SW 1271 (cell line): Measurements from ENCODE around the gene MARCHF3.
A peak's percentile ranks its signal among the peaks of the same experiment; 100 is the strongest.
"Not testable (repeated sequence)": the region's sequence is repeated elsewhere in the genome, so short reads cannot be mapped to it uniquely, and the experiment has no call there.

Experiments used
- DNase-seq, 2 experiments: peaks; one replicate each; lab custom pipeline; 2025; lab: John Stamatoyannopoulos, UW

The MARCHF3 gene

GRCh38 chr5:127030259-127031146 lies at the start of gene MARCHF3:
Gene MARCHF3 (minus strand): TSS chr5:127030558. CDS start chr5:126918171, 112,387 bp downstream.
- peak; percentile 80 to 93 for DNase-seq

GRCh38 chr5:127079994-127080491 lies 49.7 kb upstream of the MARCHF3 start:
- no peak for DNase-seq

GRCh38 chr5:127077366-127077765 lies 47.0 kb upstream of the MARCHF3 start:
- DNase-seq, result no peak

- peak in 1 of 2 experiments; percentile 57 for DNase-seq
These were observed 46.2 kb upstream of the MARCHF3 start for GRCh38 chr5:127076315-127077129.

GRCh38 chr5:127074466-127074865 lies 44.1 kb upstream of the MARCHF3 start:
- DNase-seq, result no peak

GRCh38 chr5:127072861-127073846 lies 42.8 kb upstream of the MARCHF3 start, which contains the start of gene C5orf63:
Gene C5orf63 (minus strand): TSS chr5:127073502. CDS start chr5:127058995, 14,507 bp downstream.
- DNase-seq, result peak in 1 of 2 experiments; percentile 33

- DNase-seq, result no peak
These were observed 39.9 kb upstream of the MARCHF3 start for GRCh38 chr5:127070243-127070642.

- DNase-seq, result no peak
These were observed 38.3 kb upstream of the MARCHF3 start for GRCh38 chr5:127068493-127069214.

- DNase-seq, result no peak
These were observed 36.4 kb upstream of the MARCHF3 start for GRCh38 chr5:127066721-127067120.

- no peak for DNase-seq
These were observed 34.0 kb upstream of the MARCHF3 start for GRCh38 chr5:127064253-127064840.

- no peak for DNase-seq
These were observed 33.0 kb upstream of the MARCHF3 start for GRCh38 chr5:127063257-127063913.

GRCh38 chr5:127061956-127062355 lies 31.6 kb upstream of the MARCHF3 start:
- DNase-seq, result no peak

GRCh38 chr5:127061537-127061936 lies 31.2 kb upstream of the MARCHF3 start:
- DNase-seq, result no peak

- no peak for DNase-seq
These were observed 30.2 kb upstream of the MARCHF3 start for GRCh38 chr5:127060470-127060985.

- no peak for DNase-seq
These were observed 26.5 kb upstream of the MARCHF3 start for GRCh38 chr5:127056896-127057295.

GRCh38 chr5:127055880-127056653 lies 25.7 kb upstream of the MARCHF3 start:
- no peak for DNase-seq

GRCh38 chr5:127053551-127053950 lies 23.2 kb upstream of the MARCHF3 start:
- not testable (repeated sequence) for DNase-seq

- DNase-seq, result no peak
These were observed 22.7 kb upstream of the MARCHF3 start for GRCh38 chr5:127053049-127053448.

GRCh38 chr5:127051591-127051990 lies 21.2 kb upstream of the MARCHF3 start:
- no peak for DNase-seq
